Hippocampal formation (tissue), 2 donors: ENCODE results near the gene DNAH17.
A peak's percentile ranks its signal among the peaks of the same experiment; 100 is the strongest.

Experiments used
- DNase-seq, 2 donors: peaks; one replicate each; lab custom pipeline; 2025; lab: John Stamatoyannopoulos, UW

The DNAH17 gene

GRCh38 chr17:78546476-78546875 lies 30.7 kb downstream of the DNAH17 start:
- DNase-seq, result no peak

- DNase-seq, result no peak
Observed at GRCh38 chr17:78544881-78545755, 32.1 kb downstream of the DNAH17 start.

- DNase-seq, result no peak
Observed at GRCh38 chr17:78541488-78542206, 35.5 kb downstream of the DNAH17 start.

- no peak for DNase-seq
Observed at GRCh38 chr17:78539781-78540180, 37.4 kb downstream of the DNAH17 start.

GRCh38 chr17:78538033-78538776 lies 39.0 kb downstream of the DNAH17 start:
- DNase-seq, result no peak

- no peak for DNase-seq
Observed at GRCh38 chr17:78537217-78537860, 39.9 kb downstream of the DNAH17 start.

- no peak for DNase-seq
Observed at GRCh38 chr17:78535273-78536197, 41.7 kb downstream of the DNAH17 start.

GRCh38 chr17:78534492-78535272 lies 42.5 kb downstream of the DNAH17 start:
- DNase-seq, result no peak

GRCh38 chr17:78532922-78533640 lies 44.1 kb downstream of the DNAH17 start:
- no peak for DNase-seq

- no peak for DNase-seq
Observed at GRCh38 chr17:78532311-78532710, 44.9 kb downstream of the DNAH17 start.

GRCh38 chr17:78530675-78531074 lies 46.5 kb downstream of the DNAH17 start:
- DNase-seq, result no peak

- DNase-seq, result peak in 1 of 2 donors; percentile 42
Observed at GRCh38 chr17:78529871-78530670, 47.1 kb downstream of the DNAH17 start.

GRCh38 chr17:78529251-78529650 lies 47.9 kb downstream of the DNAH17 start:
- DNase-seq, result no peak

GRCh38 chr17:78528541-78528940 lies 48.7 kb downstream of the DNAH17 start:
- DNase-seq, result no peak

- DNase-seq, result no peak
Observed at GRCh38 chr17:78527345-78527744, 49.9 kb downstream of the DNAH17 start.

- DNase-seq, result no peak
Observed at GRCh38 chr17:78526231-78527025, 50.8 kb downstream of the DNAH17 start.

GRCh38 chr17:78525511-78526160 lies 51.6 kb downstream of the DNAH17 start:
- no peak for DNase-seq
